Stomach (tissue), 19 donors: Measurements from ENCODE around the gene TMEM132E. TPM values are rescaled to one million over a fixed set of nuclear protein-coding genes. Genes with fewer than 3 reads are reported as not detected.

ENCODE experiments used
- DNase-seq, 2 donors: peaks; one replicate each; pipeline versions ENCODE4 v3.0.0 to v3.0.0-alpha.2; 2013 to 2019
- H3K27ac ChIP-seq, 5 donors: fragments of 200-600 bp in 4 of 5; sonication (generic) in 4 of 5; one replicate each; pipeline ENCODE4 v1.5.1; 2013 to 2019; ENCODE audit warnings: mild to moderate bottlenecking in 1 of 5, moderate library complexity in 1 of 5
- H3K27me3 ChIP-seq, 3 donors: fragments of 200-600 bp; sonication (generic); one replicate each; pipeline ENCODE4 v1.5.1; 2017 to 2019; ENCODE audit warnings: mixed run types in 1 of 3
- H3K36me3 ChIP-seq, 4 donors: fragments of 200-600 bp; sonication (generic); 1 replicate in 3 of 4; 2 replicates in 1 of 4; pipeline ENCODE4 v1.5.1; 2016 to 2019
- H3K4me1 ChIP-seq, 4 donors: fragments of 200-600 bp; sonication (generic); one replicate each; pipeline ENCODE4 v1.5.1; 2016 to 2019
- H3K4me3 ChIP-seq, 4 donors: fragments of 200-600 bp; sonication (generic) in 3 of 4; one replicate each; pipeline ENCODE4 v1.5.1; 2016 to 2019; ENCODE audit warnings: mild to moderate bottlenecking in 1 of 4
- H3K9me3 ChIP-seq, 4 donors: fragments of 200-600 bp; sonication (generic); one replicate each; pipeline ENCODE4 v1.5.1; 2016 to 2019
- EP300 ChIP-seq: sonication (generic); formaldehyde crosslinking; IDR thresholded peaks from one replicate; pipeline ENCODE4 v1.6.1; 2017; ENCODE audit warnings: antibody characterized with exemption
- POLR2A ChIP-seq, 4 donors: fragments of 450-650 bp; IDR thresholded peaks; one replicate each; pipeline ENCODE4 v1.6.1; 2016; ENCODE audit warnings: antibody characterized with exemption in 4 of 4, control low read depth in 2 of 4, mild to moderate bottlenecking in 1 of 4, moderate library complexity in 1 of 4
- POLR2AphosphoS5 ChIP-seq, 3 donors: sonication (generic); formaldehyde crosslinking; IDR thresholded peaks; one replicate each; pipeline ENCODE4 v1.6.1; 2016; ENCODE audit warnings: antibody characterized with exemption in 3 of 3
- WGBS, 5 donors: extraction: QIAGEN DNeasy Blood & Tissue Kit in 3 of 5; methylation state at CpG; one replicate each; pipeline versions ENCODE4 v1.1.5 to v1.1.7; 2013 to 2018; 5-methylcytosine and 5-hydroxymethylcytosine counted together
- intact Hi-C: fragments of 100-400 bp; cut with DNase I; formaldehyde crosslinking; loops from one replicate; pipeline ENCODE4 v1.15.1; 2023; ENCODE audit warnings: low total_unique reads
- long read RNA-seq, 10 donors: transcript quantifications; one replicate each; lab custom pipeline, GENCODE V29; 2026
- polyA plus RNA-seq, 3 donors: library from polyadenylated mRNA; stranded (reverse); fragments of 200-250 nt; gene quantifications; one replicate each; pipeline ENCODE4 v1.2.3, GENCODE V29; 2013
- total RNA-seq, 5 donors: library from RNA; depleted of rRNA; stranded (reverse); fragments of >200 nt; gene quantifications; one replicate each; pipeline versions ENCODE4 v1.1.0 to v1.2.3, GENCODE V29; 2014 to 2016
- TF ChIP-seq, protein P1 (sequence below), 7 experiments: fragments of 450-650 bp in 4 of 7; fragments of 200-600 bp in 3 of 7; sonication (generic) in 3 of 7; IDR thresholded peaks; one replicate each; pipeline ENCODE4 v1.5.1; 2016 to 2019; ENCODE audit warnings: antibody characterized with exemption in 7 of 7, control low read depth in 2 of 7, mild to moderate bottlenecking in 1 of 7
- donor health status: healthy with polysubstance abuse.
- donor health status: Bipolar disorder and iron deficiency.
- donor health status: healthy.

TMEM132E gene, protein sequence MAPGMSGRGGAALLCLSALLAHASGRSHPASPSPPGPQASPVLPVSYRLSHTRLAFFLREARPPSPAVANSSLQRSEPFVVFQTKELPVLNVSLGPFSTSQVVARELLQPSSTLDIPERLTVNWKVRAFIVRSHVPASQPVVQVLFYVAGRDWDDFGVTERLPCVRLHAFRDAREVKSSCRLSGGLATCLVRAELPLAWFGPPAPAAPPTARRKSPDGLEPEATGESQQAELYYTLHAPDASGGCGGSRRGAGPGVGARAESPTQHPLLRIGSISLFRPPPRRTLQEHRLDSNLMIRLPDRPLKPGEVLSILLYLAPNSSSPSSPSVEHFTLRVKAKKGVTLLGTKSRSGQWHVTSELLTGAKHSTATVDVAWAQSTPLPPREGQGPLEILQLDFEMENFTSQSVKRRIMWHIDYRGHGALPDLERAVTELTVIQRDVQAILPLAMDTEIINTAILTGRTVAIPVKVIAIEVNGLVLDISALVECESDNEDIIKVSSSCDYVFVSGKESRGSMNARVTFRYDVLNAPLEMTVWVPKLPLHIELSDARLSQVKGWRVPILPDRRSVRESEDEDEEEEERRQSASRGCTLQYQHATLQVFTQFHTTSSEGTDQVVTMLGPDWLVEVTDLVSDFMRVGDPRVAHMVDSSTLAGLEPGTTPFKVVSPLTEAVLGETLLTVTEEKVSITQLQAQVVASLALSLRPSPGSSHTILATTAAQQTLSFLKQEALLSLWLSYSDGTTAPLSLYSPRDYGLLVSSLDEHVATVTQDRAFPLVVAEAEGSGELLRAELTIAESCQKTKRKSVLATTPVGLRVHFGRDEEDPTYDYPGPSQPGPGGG (N-terminal part only)
- total RNA-seq (under 1 TPM in 1 of 5 donors, not detected in 4; 0.55 TPM), polyA plus RNA-seq (under 1 TPM in 2 of 3 donors, not detected in 1; 0.05 to 0.12 TPM)
- long read RNA-seq, donor 1 = 0 reads
- long read RNA-seq, donor 2 = 0 reads
- long read RNA-seq, donor 3 = 0 reads
- long read RNA-seq, donor 4 = 0 reads
- long read RNA-seq, donor 5 = 0 reads
- long read RNA-seq, donor 6 = 0 reads
- long read RNA-seq, donor 7 = 0 reads
- long read RNA-seq, donor 8 = 0 reads
- long read RNA-seq, donor 9 = 0 reads
- long read RNA-seq, donor 10 = 0 reads

GRCh38 chr17:34579017-34579946 lies at the start of gene TMEM132E:
Gene TMEM132E (plus strand): TSS chr17:34579582. CDS start chr17:34581077, 1,495 bp downstream.
- H3K9me3 ChIP-seq = peaks cover 0 to 3% (median 0%) of the 10 kb centered on the region in 4 donors
- H3K4me3 ChIP-seq = peak within 1 kb of the TSS; percentile 41 to 69 (median 56)
- intact Hi-C loops = no loop called here
- no peaks in the 10 kb centered on the region for H3K36me3 ChIP-seq
- 1% methylated on average over 56 to 101 of the region's 101 CpGs for WGBS, 5 donors
- peaks cover 29 to 40% (median 38%) of the 10 kb centered on the region in 4 donors for H3K4me1 ChIP-seq
- TF ChIP-seq, protein P1, sequence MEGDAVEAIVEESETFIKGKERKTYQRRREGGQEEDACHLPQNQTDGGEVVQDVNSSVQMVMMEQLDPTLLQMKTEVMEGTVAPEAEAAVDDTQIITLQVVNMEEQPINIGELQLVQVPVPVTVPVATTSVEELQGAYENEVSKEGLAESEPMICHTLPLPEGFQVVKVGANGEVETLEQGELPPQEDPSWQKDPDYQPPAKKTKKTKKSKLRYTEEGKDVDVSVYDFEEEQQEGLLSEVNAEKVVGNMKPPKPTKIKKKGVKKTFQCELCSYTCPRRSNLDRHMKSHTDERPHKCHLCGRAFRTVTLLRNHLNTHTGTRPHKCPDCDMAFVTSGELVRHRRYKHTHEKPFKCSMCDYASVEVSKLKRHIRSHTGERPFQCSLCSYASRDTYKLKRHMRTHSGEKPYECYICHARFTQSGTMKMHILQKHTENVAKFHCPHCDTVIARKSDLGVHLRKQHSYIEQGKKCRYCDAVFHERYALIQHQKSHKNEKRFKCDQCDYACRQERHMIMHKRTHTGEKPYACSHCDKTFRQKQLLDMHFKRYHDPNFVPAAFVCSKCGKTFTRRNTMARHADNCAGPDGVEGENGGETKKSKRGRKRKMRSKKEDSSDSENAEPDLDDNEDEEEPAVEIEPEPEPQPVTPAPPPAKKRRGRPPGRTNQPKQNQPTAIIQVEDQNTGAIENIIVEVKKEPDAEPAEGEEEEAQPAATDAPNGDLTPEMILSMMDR (IDR thresholded peaks at IDR 0.05) = no peak
- no peak for TF ChIP-seq POLR2A (IDR thresholded peaks at IDR 0.05)
- TF ChIP-seq POLR2AphosphoS5 (IDR thresholded peaks at IDR 0.05) = no peak
- TF ChIP-seq EP300 = no peak
- DNase-seq = peak; percentile 37 to 85
- no peak within 1 kb of the TSS for H3K27ac ChIP-seq
- peaks cover 26 to 98% (median 70%) of the 10 kb centered on the region in 3 donors for H3K27me3 ChIP-seq

GRCh38 chr17:34530918-34531317 lies 48.5 kb upstream of the TMEM132E start:
- intact Hi-C loops = no loop called here
- WGBS, 5 donors = 16 to 39% (median 21%) methylated on average over 3 of the region's 3 CpGs
- TF ChIP-seq POLR2A (IDR thresholded peaks at IDR 0.05) = no peak
- TF ChIP-seq POLR2AphosphoS5 (IDR thresholded peaks at IDR 0.05) = no peak
- no peak for TF ChIP-seq EP300
- TF ChIP-seq, protein P1 (IDR thresholded peaks at IDR 0.05) = no peak
- H3K4me1 ChIP-seq = no peaks in the 10 kb centered on the region
- no peaks in the 10 kb centered on the region for H3K9me3 ChIP-seq
- no peak overlapping the region for H3K4me3 ChIP-seq
- DNase-seq = peak in 1 of 2 donors; percentile 10
- no peak overlapping the region for H3K27ac ChIP-seq
- H3K36me3 ChIP-seq = no peaks in the 10 kb centered on the region
- peaks cover 0 to 66% (median 5%) of the 10 kb centered on the region in 3 donors for H3K27me3 ChIP-seq

DNA sequence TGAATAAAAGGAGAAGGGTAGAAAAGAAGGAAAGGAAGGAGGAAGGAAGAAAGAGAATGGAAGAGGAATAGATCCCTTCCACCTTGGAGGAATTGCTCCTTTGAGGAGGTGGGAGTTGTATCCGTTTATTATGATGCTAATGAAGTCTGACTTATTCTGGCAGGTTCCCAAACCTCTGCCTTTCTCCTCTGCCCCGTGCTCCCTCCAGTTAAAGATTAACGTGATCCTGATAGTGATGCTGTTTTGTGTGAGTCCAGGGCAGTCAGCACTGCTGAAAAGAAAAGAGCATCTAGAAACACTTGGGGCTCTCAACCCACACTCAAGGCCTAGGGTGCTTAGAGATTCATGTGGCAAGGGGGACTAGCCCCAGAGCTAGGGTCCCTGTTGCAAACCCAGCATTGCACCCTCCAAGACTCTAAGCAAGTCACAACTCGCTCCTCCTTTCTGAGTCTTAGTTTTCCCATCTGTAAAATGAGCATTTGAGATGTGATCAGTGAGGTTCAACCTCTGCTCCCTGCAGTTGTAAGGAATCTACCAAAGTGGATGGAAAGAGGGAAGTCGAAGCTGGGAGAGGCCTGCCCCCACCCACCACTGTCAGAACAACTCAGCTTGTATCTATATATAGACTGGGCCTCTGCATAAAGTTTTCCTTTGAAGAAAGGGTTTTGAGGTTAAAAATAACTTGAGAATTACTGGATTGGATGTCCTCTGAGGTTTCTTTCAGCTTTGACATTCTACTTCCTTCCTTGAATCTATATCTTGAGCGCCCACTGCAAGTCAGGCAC lies 46.9 kb upstream of the TMEM132E start:
- no peak for TF ChIP-seq EP300
- no peak for TF ChIP-seq POLR2AphosphoS5 (IDR thresholded peaks at IDR 0.05)
- Histone ChIP-seq H3K27ac (no peak overlapping the region), H3K4me3 (no peak overlapping the region), H3K9me3 (no peaks in the 10 kb centered on the region), H3K27me3 (peaks cover 0 to 68% (median 2%) of the 10 kb centered on the region in 3 donors), H3K36me3 (no peaks in the 10 kb centered on the region), H3K4me1 (no peaks in the 10 kb centered on the region)
- WGBS, 5 donors = 31 to 37% (median 32%) methylated on average over 6 of the region's 6 CpGs
- no peak for DNase-seq
- intact Hi-C loops = no loop called here
